Endometrial microvascular endothelial cells (primary cell): Measurements from ENCODE around the gene OR2G2. TPM values are rescaled to one million over a fixed set of nuclear protein-coding genes. Genes with fewer than 3 reads are reported as not detected.

Experiments used
- in situ Hi-C: cut with HindIII; loops from 2 replicates; pipeline ENCODE4 v1.10.0; 2017; ENCODE audit warnings: low sequenced_read_pairs, low pct_unique_long_range_greater_than_20kb; ENCODE audit errors: inconsistent ontology term
- total RNA-seq: library from RNA; depleted of rRNA; stranded (reverse); fragments of >200 nt; gene quantifications from one replicate; pipeline ENCODE4 v1.2.3, GENCODE V29; 2015; ENCODE audit errors: inconsistent ontology term

The OR2G2 gene
- total RNA-seq, 1 donor from 2014 or later: not detected

- in situ Hi-C loops: no loop called here
Measured at GRCh38 chr1:247638011-247638410, 49.9 kb downstream of the OR2G2 start.

- in situ Hi-C loops: no loop called here
Measured at GRCh38 chr1:247638781-247639180, 50.6 kb downstream of the OR2G2 start.

Other genes starting within 250 kb of the OR2G2 start
- gene NLRP3, start 172.2 kb upstream of the OR2G2 start, total RNA-seq: 4.7 TPM
- not detected for gene OR2B11, start 130.3 kb upstream of the OR2G2 start, total RNA-seq
- gene OR2C3, start 51.9 kb upstream of the OR2G2 start, total RNA-seq: not detected
- gene GCSAML, start 39.2 kb upstream of the OR2G2 start, total RNA-seq: not detected
- not detected for gene OR2G3, start 17.2 kb downstream of the OR2G2 start, total RNA-seq
- not detected for gene OR13G1, start 91.4 kb downstream of the OR2G2 start, total RNA-seq
- gene OR6F1, start 128.3 kb downstream of the OR2G2 start, total RNA-seq: not detected
- gene OR14K1, start 150.3 kb downstream of the OR2G2 start, total RNA-seq: not detected
- not detected for gene OR14A2, start 159.8 kb downstream of the OR2G2 start, total RNA-seq
- gene OR1C1, start 172.2 kb downstream of the OR2G2 start, total RNA-seq: not detected
- not detected for gene OR14A16, start 235.8 kb downstream of the OR2G2 start, total RNA-seq